ENCODE results near the gene RAD54L.

DNA sequence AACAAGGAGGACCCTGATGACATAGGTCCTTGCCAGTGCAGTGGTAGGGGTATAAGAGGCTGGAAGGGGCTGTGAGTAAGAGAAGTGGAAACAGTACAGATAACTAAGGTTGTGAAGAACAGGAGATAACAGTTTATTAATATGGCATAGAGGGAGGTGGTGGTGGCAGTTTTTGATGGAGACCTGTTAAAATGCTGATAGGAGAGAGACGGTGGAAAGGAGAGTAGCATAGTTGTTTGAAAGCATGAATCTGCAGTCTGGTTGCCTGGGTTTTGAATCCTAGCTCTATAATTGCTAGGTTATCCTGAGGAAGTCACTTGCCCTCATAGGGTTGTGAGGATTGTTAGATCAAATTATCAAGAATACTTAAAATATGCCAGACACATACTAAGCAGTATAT, 36.5 kb downstream of the RAD54L start:
- TF ChIP-seq CTCF (IDR thresholded peaks at IDR 0.05) (no peak), EP300 (IDR thresholded peaks at IDR 0.05) (no peak)
